SKM-1 treated with dmso at 0.1 percent for 144 hours (cell line): Measurements from ENCODE around the gene DOCK2.

ENCODE experiments used
- DNase-seq: peaks from one replicate; lab custom pipeline; 2025; ENCODE audit not compliant: unreplicated experiment; lab: John Stamatoyannopoulos, UW

Gene DOCK2

GRCh38 chr5:170109059-170110031, 472.3 kb downstream of the DOCK2 start:
- DNase-seq: no peak

GRCh38 chr5:170110403-170111087, 473.5 kb downstream of the DOCK2 start:
- DNase-seq: no peak

GRCh38 chr5:170111088-170111785, 474.2 kb downstream of the DOCK2 start:
- DNase-seq: no peak

GRCh38 chr5:170112876-170113521, 475.9 kb downstream of the DOCK2 start:
- no peak for DNase-seq

GRCh38 chr5:170113522-170113900, 476.4 kb downstream of the DOCK2 start:
- DNase-seq: peak; percentile 74

GRCh38 chr5:170114271-170114670, 477.2 kb downstream of the DOCK2 start:
- DNase-seq: no peak

- DNase-seq: no peak
These were observed 478.9 kb downstream of the DOCK2 start for GRCh38 chr5:170115925-170116324.

- DNase-seq: no peak
These were observed 480.7 kb downstream of the DOCK2 start for GRCh38 chr5:170117736-170118135.

- no peak for DNase-seq
These were observed 483.5 kb downstream of the DOCK2 start for GRCh38 chr5:170120576-170120975.

GRCh38 chr5:170121321-170121720, 484.2 kb downstream of the DOCK2 start:
- DNase-seq: no peak

GRCh38 chr5:170126061-170126460, 489.0 kb downstream of the DOCK2 start:
- no peak for DNase-seq

- no peak for DNase-seq
These were observed 489.6 kb downstream of the DOCK2 start for GRCh38 chr5:170126626-170127025.

- DNase-seq: no peak
These were observed 494.2 kb downstream of the DOCK2 start for GRCh38 chr5:170131235-170131634.

- no peak for DNase-seq
These were observed 495.3 kb downstream of the DOCK2 start for GRCh38 chr5:170132269-170132975.
